ENCODE results near the gene ACP3. TPM values are rescaled to one million over a fixed set of nuclear protein-coding genes. Genes with fewer than 3 reads are reported as not detected.

Gene ACP3
- total and polyA plus RNA-seq, 4 donors = 0.15 to 2.1 (median 1.3) TPM; not detected in 1

GRCh38 chr3:132350814-132351213 is 33.6 kb downstream of the ACP3 start:
- H3K36me3 ChIP-seq (ENCODE audit: control insufficient read depth in 4 of 4, insufficient read depth in 3 of 4, low read depth in 1 of 4, low read length in 3 of 4) = no peaks in the 10 kb centered on the region
- TF ChIP-seq NR2F2 (IDR thresholded peaks at IDR 0.05) (no peak), FOXA1 (IDR thresholded peaks at IDR 0.05) (no peak), ATF3 (IDR thresholded peaks at IDR 0.05) (no peak), RAD21 (IDR thresholded peaks at IDR 0.05) (no peak), TAF1 (conservative IDR thresholded peaks at IDR 0.05) (no peak), SP1 (IDR thresholded peaks at IDR 0.05) (no peak), EGR1 (IDR thresholded peaks at IDR 0.05; ENCODE audit: low read depth in 2 of 2) (no peak), GABPA (IDR thresholded peaks at IDR 0.05 in 1 of 2, conservative IDR thresholded peaks at IDR 0.05 in 1 of 2) (no peak), YY1 (IDR thresholded peaks at IDR 0.05) (no peak), FOXA2 (IDR thresholded peaks at IDR 0.05) (no peak), JUND (IDR thresholded peaks at IDR 0.05) (no peak), HNF4A (conservative IDR thresholded peaks at IDR 0.05) (no peak)
- TF ChIP-seq, protein P1, sequence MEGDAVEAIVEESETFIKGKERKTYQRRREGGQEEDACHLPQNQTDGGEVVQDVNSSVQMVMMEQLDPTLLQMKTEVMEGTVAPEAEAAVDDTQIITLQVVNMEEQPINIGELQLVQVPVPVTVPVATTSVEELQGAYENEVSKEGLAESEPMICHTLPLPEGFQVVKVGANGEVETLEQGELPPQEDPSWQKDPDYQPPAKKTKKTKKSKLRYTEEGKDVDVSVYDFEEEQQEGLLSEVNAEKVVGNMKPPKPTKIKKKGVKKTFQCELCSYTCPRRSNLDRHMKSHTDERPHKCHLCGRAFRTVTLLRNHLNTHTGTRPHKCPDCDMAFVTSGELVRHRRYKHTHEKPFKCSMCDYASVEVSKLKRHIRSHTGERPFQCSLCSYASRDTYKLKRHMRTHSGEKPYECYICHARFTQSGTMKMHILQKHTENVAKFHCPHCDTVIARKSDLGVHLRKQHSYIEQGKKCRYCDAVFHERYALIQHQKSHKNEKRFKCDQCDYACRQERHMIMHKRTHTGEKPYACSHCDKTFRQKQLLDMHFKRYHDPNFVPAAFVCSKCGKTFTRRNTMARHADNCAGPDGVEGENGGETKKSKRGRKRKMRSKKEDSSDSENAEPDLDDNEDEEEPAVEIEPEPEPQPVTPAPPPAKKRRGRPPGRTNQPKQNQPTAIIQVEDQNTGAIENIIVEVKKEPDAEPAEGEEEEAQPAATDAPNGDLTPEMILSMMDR (IDR thresholded peaks at IDR 0.05; ENCODE audit: low read depth, low read length, missing input control) = no peak
- TF ChIP-seq, protein P2, sequence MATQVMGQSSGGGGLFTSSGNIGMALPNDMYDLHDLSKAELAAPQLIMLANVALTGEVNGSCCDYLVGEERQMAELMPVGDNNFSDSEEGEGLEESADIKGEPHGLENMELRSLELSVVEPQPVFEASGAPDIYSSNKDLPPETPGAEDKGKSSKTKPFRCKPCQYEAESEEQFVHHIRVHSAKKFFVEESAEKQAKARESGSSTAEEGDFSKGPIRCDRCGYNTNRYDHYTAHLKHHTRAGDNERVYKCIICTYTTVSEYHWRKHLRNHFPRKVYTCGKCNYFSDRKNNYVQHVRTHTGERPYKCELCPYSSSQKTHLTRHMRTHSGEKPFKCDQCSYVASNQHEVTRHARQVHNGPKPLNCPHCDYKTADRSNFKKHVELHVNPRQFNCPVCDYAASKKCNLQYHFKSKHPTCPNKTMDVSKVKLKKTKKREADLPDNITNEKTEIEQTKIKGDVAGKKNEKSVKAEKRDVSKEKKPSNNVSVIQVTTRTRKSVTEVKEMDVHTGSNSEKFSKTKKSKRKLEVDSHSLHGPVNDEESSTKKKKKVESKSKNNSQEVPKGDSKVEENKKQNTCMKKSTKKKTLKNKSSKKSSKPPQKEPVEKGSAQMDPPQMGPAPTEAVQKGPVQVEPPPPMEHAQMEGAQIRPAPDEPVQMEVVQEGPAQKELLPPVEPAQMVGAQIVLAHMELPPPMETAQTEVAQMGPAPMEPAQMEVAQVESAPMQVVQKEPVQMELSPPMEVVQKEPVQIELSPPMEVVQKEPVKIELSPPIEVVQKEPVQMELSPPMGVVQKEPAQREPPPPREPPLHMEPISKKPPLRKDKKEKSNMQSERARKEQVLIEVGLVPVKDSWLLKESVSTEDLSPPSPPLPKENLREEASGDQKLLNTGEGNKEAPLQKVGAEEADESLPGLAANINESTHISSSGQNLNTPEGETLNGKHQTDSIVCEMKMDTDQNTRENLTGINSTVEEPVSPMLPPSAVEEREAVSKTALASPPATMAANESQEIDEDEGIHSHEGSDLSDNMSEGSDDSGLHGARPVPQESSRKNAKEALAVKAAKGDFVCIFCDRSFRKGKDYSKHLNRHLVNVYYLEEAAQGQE (IDR thresholded peaks at IDR 0.05) = no peak
- no peak overlapping the region for H3K9ac ChIP-seq (ENCODE audit: low read depth in 1 of 2, low read length in 2 of 2)
- WGBS = 78% methylated on average over 1 of the region's 1 CpG
- no peak overlapping the region for H3K4me3 ChIP-seq (ENCODE audit: low read depth in 1 of 3, low read length in 3 of 3)
- H3K4me1 ChIP-seq (ENCODE audit: control insufficient read depth in 4 of 4, insufficient read depth in 4 of 4, low read length in 3 of 4) = peaks cover 0 to 2% (median 0%) of the 10 kb centered on the region in 4 donors
- H3K27ac ChIP-seq (ENCODE audit: low read depth in 1 of 2, low read length in 2 of 2) = no peak overlapping the region
- H3K9me3 ChIP-seq (ENCODE audit: control insufficient read depth in 4 of 4, low read length in 3 of 4) = no peaks in the 10 kb centered on the region
- DNase-seq (ENCODE audit: low spot score) = no peak
- H3K27me3 ChIP-seq (ENCODE audit: control insufficient read depth in 4 of 4, insufficient read depth in 4 of 4, low read length in 3 of 4) = no peaks in the 10 kb centered on the region

- H3K9ac ChIP-seq (ENCODE audit: low read depth in 1 of 2, low read length in 2 of 2) = no peak overlapping the region
- H3K27me3 ChIP-seq (ENCODE audit: control insufficient read depth in 4 of 4, insufficient read depth in 4 of 4, low read length in 3 of 4) = no peaks in the 10 kb centered on the region
- H3K27ac ChIP-seq (ENCODE audit: low read depth in 1 of 2, low read length in 2 of 2) = no peak overlapping the region
- 78% methylated on average over 5 of the region's 5 CpGs for WGBS
- TF ChIP-seq MAX (IDR thresholded peaks at IDR 0.05) (no peak), HNF4G (IDR thresholded peaks at IDR 0.05) (no peak), YY1 (IDR thresholded peaks at IDR 0.05) (no peak)
- TF ChIP-seq, protein P1 (IDR thresholded peaks at IDR 0.05; ENCODE audit: low read depth, low read length, missing input control) = no peak
- H3K4me3 ChIP-seq (ENCODE audit: low read depth in 1 of 3, low read length in 3 of 3) = no peak overlapping the region
- no peak for DNase-seq (ENCODE audit: low spot score)
- no peaks in the 10 kb centered on the region for H3K36me3 ChIP-seq (ENCODE audit: control insufficient read depth in 4 of 4, insufficient read depth in 3 of 4, low read depth in 1 of 4, low read length in 3 of 4)
- no peaks in the 10 kb centered on the region for H3K9me3 ChIP-seq (ENCODE audit: control insufficient read depth in 4 of 4, low read length in 3 of 4)
- peaks cover 0 to 2% (median 0%) of the 10 kb centered on the region in 4 donors for H3K4me1 ChIP-seq (ENCODE audit: control insufficient read depth in 4 of 4, insufficient read depth in 4 of 4, low read length in 3 of 4)
These were observed 34.1 kb downstream of the ACP3 start for GRCh38 chr3:132351222-132351806.
